ENCODE results near the gene EYA2. TPM values are rescaled to one million over a fixed set of nuclear protein-coding genes. Genes with fewer than 3 reads are reported as not detected.

The EYA2 gene
- total RNA-seq, 1 donor from 2014 or later: 8.1 TPM

DNA sequence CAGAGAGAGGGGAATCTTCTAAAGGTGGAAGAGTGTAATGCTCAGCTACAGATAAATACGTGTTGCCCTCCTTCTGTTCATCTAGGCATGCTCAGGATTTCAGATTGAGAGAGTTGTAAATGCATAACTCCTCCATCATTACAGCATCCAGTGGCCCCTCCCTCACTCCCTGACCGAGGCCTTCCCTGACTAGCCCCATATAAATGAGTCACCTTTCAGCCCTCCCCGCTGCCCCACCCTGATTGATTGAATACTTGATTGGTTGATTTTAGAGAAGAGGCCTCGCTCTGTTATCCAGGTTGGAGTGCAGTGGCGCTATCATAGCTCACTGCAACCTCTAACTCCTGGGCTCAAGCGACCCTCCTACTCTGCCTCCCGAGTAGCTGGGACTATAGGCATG, 193.7 kb downstream of the EYA2 start:
- no peaks in the 10 kb centered on the region for H3K4me1 ChIP-seq
- no peak overlapping the region for H3K27ac ChIP-seq
- no peak for DNase-seq (ENCODE audit: extremely low spot score in 2 of 2)
- intact Hi-C loops (cut with DNase I): no loop called here
- no peaks in the 10 kb centered on the region for H3K9me3 ChIP-seq
- H3K4me3 ChIP-seq: no peak overlapping the region
- H3K36me3 ChIP-seq: no peaks in the 10 kb centered on the region
- no peak for TF ChIP-seq POLR2A (IDR thresholded peaks at IDR 0.05)
- H3K27me3 ChIP-seq: no peaks in the 10 kb centered on the region

- no peak for TF ChIP-seq POLR2AphosphoS5 (IDR thresholded peaks at IDR 0.05; ENCODE audit: insufficient read depth in 1 of 2, low read depth in 1 of 2)
- no peak for TF ChIP-seq CTCF (IDR thresholded peaks at IDR 0.05)
- no peak for TF ChIP-seq POLR2A (IDR thresholded peaks at IDR 0.05)
- Histone ChIP-seq H3K36me3 (no peaks in the 10 kb centered on the region), H3K4me1 (no peaks in the 10 kb centered on the region), H3K4me3 (no peak overlapping the region), H3K9me3 (no peaks in the 10 kb centered on the region), H3K27me3 (no peaks in the 10 kb centered on the region), H3K27ac (no peak overlapping the region)
- DNase-seq (ENCODE audit: extremely low spot score in 2 of 2): no peak
- intact Hi-C loops (cut with DNase I): no loop called here
Observed at GRCh38 chr20:47089151-47089550, 194.5 kb downstream of the EYA2 start.

DNA sequence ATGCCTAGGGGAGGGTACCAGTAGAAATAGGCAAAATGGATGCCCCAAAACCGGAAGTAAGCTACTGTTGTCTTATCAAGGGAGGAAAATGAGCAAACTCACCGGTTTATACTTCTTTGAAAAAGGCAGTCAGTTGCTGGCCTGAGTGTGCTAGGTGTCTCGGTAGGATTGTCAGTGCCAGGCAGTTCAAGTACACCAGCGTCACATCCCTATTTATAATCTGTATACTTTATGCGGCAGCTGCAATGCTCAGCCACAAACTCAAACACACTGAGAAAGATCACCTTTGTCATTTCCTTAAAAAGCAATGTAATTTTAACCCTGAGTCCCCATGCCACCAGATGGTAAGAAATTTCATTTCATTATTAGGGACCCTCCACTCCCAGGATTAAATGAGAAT, 196.2 kb downstream of the EYA2 start:
- Histone ChIP-seq H3K36me3 (no peaks in the 10 kb centered on the region), H3K27ac (no peak overlapping the region)

GRCh38 chr20:47093320-47093966, 198.8 kb downstream of the EYA2 start:
- Histone ChIP-seq H3K27me3 (no peaks in the 10 kb centered on the region), H3K4me1 (no peaks in the 10 kb centered on the region), H3K36me3 (no peaks in the 10 kb centered on the region), H3K4me3 (no peak overlapping the region), H3K27ac (no peak overlapping the region), H3K9me3 (peaks cover 4% of the 10 kb centered on the region)
- intact Hi-C loops (cut with DNase I): no loop called here
- DNase-seq (ENCODE audit: extremely low spot score in 2 of 2): no peak
- no peak for TF ChIP-seq CTCF (IDR thresholded peaks at IDR 0.05)
- no peak for TF ChIP-seq POLR2A (IDR thresholded peaks at IDR 0.05)
- TF ChIP-seq POLR2AphosphoS5 (IDR thresholded peaks at IDR 0.05; ENCODE audit: insufficient read depth in 1 of 2, low read depth in 1 of 2): no peak

More for the DNA sequence above, 196.2 kb downstream of the EYA2 start:
- intact Hi-C loops (cut with DNase I): no loop called here
- DNase-seq (ENCODE audit: extremely low spot score in 2 of 2): no peak
- H3K9me3 ChIP-seq: peaks cover 4% of the 10 kb centered on the region
- H3K4me1 ChIP-seq: no peaks in the 10 kb centered on the region
- no peak overlapping the region for H3K4me3 ChIP-seq
- TF ChIP-seq POLR2AphosphoS5 (IDR thresholded peaks at IDR 0.05; ENCODE audit: insufficient read depth in 1 of 2, low read depth in 1 of 2) (no peak), CTCF (IDR thresholded peaks at IDR 0.05) (no peak), POLR2A (IDR thresholded peaks at IDR 0.05) (no peak)
- H3K27me3 ChIP-seq: no peaks in the 10 kb centered on the region

- no peak overlapping the region for H3K4me3 ChIP-seq
- H3K9me3 ChIP-seq: peaks cover 4% of the 10 kb centered on the region
- H3K4me1 ChIP-seq: no peaks in the 10 kb centered on the region
- no peaks in the 10 kb centered on the region for H3K27me3 ChIP-seq
- DNase-seq (ENCODE audit: extremely low spot score in 2 of 2): no peak
- H3K36me3 ChIP-seq: no peaks in the 10 kb centered on the region
- TF ChIP-seq POLR2AphosphoS5 (IDR thresholded peaks at IDR 0.05; ENCODE audit: insufficient read depth in 1 of 2, low read depth in 1 of 2) (no peak), CTCF (IDR thresholded peaks at IDR 0.05) (no peak), POLR2A (IDR thresholded peaks at IDR 0.05) (no peak)
- H3K27ac ChIP-seq: no peak overlapping the region
- intact Hi-C loops (cut with DNase I): no loop called here
Observed at GRCh38 chr20:47095690-47096089, 201.0 kb downstream of the EYA2 start.
